Suppressor macrophage treated with lipopolysaccharide for 4 hours (primary cell): ENCODE measurements around the gene NCAPH2.

ENCODE experiments used
- DNase-seq: peaks from one replicate; pipeline ENCODE4 v3.0.0-alpha.2; 2020

NCAPH2 gene

GRCh38 chr22:50507991-50508884 is at the start of gene NCAPH2:
NCAPH2 (plus strand) TSS chr22:50508224; CDS start chr22:50508338, 114 bp downstream.
- peak; percentile 13 for DNase-seq

DNA sequence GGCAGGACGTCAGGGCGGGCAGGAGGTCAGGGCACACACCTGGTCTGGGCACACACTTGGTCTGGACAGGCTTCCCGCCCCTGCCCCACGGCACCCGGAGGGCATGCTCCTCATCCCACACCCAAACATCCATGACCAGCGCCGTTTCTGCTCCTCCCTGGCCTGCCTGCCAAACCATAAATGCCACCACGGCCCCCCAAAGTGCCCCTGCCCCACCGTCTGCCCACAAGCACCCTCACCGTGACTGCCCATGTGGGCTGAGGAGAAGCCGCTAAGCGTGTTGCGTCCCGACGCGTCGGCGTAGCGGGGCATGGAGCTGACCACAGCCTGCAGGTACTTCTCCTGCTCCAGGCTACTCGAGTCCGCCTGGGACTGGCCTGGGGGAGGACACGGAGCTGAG is 49.0 kb upstream of the NCAPH2 start:
- no peak for DNase-seq

GRCh38 chr22:50459496-50460140 is 48.4 kb upstream of the NCAPH2 start:
- DNase-seq: no peak

DNA sequence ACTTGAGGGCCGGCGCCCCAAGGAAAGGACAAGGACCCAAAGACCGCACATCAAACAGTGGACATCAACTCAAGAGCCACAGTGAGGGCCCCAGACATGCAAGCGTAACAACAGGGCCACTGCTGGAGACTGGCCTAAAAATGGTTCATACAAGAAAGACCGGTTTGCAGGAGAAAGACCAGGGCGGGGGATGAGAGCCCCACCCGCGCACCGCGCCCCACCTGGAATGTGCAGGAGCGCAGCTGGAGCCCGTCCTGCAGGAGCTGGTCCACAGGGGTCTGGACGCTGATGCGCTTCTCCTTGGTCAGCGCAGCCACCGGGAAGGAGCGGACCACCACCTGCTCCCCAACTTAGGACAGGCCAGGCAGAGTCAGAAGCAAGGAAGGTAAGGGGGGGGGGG is 47.1 kb upstream of the NCAPH2 start:
- DNase-seq: no peak

DNA sequence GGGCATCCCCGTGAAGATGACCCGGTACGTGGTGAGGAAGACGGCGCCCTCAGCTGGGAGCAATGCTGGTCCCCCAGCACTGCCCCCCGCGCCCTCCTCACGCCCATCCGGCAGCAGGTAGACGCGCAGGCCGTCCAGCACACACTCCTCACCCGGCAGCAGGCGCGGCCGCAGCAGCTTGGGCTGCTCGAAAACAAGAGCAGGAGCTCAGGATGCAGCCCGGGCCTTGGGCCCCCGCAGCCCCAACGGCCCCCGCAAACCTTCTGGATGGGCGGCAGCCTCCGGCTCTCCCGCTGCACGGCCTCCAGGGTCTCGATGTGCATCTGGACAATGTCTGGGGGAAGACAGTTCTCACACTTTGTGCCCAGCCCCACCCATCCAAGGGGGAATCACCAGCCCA is 46.5 kb upstream of the NCAPH2 start:
- no peak for DNase-seq

DNA sequence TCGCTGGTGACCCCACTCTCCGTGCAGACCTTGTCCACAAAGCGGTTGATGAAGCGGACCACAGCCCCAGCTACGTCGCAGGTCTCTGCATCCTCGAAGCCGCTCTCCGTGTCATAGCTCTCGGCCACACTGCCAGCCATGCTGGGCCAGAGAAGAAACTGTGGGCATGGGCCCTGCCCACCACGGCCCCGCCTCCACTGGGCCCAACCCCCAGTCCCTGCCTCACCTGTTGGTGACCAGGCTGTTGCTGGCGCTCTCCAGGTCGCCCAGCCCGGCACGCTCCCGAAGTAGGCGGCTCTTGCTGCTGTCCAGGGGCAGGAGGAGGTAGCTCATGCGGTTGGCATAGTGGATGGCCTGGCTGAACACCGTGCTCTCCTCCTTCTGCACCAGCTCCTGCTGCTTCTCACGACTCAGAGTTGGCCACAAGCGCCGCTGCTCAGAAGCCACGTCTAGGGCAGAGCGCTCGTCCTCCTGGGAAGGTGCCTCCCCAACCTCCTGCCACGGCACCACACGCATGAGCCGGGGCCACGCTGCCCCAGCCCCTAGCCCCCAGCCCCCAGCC is 46.0 kb upstream of the NCAPH2 start:
- no peak for DNase-seq

DNA sequence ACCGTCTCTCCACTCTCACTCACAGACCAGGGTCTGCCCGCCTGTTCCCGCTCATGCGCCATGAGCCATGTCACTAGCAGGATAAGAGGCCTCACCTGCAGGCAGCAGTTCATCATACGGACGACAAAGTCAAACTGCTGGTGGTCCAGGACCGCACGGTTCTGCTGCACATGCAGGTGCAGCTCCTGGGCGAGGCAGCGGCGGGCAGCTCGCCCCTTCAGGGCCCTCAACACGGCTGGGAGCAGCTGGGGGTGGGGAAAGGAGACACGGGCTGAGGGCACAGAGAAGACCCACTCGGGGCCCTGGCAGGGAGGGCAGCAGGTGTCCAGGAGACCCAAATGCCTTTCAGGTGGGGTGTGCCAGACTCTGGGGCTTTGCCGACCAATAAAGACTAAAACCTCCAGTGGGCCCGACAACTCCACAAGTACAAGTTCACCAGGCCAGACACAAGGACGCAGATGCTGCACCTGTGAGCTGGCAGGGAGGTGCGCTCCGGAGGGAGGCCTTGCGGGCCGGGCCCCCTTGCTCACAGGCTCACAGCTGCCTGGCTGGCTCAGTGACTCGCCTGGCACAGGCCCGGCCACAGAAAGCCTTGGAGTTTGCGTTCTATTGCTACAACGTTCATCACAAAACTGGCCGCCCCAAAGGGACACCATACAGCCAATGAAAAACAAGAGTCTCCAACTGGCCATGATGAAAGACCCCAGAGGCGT is 44.7 kb upstream of the NCAPH2 start:
- no peak for DNase-seq

DNA sequence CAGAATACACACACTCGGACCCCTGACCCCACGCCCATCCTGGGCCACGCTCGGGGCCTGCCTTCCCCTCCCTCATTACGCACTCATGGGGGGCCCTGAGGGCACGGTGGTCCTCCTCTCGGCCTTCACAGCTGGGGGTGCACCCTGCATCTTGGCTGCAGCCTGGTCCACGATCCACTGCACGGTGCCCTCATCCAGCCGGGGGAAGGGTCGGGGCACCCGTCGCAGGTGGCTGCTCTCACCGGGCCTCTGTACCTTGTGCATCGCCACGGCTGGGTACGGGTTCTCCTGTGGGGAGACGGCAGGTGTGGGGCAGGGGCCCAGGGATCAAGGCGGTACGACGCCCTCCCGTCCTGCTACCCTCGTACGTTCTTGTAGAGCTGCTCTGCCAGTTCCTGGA is 43.6 kb upstream of the NCAPH2 start:
- DNase-seq: no peak

- no peak for DNase-seq
Measured at GRCh38 chr22:50465066-50465930, 42.7 kb upstream of the NCAPH2 start.

DNA sequence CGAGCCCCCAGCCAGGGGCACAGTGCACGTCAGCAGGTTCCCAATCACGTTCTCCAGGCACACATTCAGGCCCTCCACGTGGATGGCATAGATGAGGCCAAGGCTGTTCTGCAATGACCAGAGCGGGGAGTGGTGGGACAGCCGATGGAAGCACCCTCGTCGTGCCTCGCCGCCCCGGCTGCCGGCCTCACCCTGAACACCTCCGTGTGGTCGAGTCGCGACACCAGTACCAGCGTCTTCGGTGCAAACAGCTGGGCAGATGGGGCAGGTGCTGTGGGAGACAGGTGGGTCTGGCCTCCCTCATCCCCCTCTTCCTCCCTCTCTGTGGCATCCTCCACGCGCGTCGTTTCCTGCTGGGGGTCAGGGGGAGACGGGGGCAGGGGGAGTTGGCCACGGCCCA is 40.7 kb upstream of the NCAPH2 start:
- DNase-seq: no peak

DNA sequence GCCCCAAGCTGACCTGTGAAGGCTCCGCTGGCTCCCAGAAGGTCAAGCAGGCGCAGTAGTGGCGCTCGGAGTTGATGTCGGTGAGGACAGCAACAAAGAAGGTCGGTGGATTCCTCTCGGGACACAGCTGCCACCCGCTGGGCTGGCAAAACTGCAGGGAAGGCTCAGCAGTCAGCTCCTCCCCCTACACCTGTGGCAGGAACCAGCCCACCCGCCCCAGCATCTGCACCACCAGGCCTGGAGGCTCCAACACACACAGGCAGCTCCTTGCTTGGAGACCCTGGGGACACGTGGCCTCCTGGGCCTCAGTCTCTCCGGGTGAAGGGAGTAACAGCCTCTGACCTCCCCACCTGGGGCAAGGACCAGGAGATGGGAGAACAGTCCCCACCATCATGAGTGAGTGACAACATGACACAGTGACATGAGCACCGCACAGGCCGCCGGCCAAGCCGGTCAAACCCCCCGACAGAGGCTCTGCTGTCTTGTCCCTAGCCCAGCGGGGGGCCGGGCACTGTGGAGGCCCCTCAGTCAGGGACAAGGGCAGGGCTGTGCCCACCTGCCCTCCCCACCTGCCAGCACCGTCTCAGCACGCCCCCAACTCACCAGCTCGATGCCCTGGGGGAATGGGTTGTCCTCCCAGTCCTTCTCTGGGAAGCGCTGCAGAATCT is 40.1 kb upstream of the NCAPH2 start:
- DNase-seq: no peak

DNA sequence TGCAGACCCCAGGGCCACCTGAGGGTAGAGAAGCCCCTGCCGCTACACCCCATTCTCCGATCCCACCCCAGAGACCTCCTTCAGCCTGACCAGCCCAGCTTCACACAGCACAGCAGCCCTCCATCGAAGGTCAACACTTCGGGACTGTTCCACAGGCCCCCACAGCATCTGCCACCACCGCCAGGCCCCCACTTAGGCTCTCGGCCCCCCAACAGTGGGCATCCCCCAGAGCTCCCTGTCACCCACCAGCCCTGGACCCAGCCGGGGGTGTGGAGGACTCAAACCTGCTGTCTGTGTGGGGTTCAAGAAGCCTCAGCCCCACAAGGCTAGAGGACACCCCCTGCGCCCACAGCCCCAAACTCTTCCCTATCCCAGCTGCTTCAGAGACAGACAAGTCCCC is 39.4 kb upstream of the NCAPH2 start:
- no peak for DNase-seq

DNA sequence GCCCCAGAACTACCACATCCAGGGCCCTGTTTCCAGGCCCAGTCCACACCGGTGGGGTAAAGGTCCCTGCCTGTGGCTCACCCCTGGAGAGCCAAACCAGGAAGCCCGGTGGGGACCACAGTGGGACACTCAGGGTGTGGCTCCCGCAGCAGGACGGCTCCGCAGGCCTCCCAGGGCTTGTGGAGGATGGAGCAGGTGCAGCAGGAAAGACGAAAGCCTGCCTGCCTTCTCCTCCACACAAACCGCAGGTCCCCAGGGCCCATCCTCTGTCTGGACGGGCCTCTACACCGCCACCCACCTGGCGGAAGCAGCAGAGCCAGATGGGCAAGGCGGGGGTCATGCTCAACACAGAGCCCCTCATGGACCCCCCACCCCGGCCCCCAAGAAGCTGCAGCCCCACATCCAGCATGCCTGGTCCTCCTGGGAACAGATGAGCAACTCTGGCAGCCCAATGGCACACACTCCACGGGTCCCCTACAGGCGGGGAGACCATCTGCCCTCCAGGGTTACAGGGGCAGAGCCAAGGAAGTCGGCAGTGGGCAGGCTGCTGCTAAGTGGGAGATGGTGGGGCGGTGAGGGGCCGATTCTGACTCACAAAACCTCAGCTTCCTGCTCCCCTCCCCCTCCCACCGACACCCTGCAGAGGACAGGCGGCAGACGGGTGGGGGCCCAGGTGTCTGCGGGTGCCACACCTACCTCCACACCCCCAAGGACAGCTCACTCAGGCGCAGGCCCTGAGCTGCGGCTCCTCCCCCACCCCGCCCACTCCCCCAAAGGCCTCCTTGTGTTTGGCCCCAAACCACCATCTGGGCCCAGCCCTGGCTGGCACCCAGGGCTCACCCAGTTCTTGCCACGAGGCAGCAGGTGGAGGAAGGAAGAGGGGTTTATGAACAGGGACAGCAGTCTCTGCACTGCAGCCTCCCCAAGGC is 38.4 kb upstream of the NCAPH2 start:
- no peak for DNase-seq

- no peak for DNase-seq
Measured at GRCh38 chr22:50470491-50470890, 37.5 kb upstream of the NCAPH2 start.

DNA sequence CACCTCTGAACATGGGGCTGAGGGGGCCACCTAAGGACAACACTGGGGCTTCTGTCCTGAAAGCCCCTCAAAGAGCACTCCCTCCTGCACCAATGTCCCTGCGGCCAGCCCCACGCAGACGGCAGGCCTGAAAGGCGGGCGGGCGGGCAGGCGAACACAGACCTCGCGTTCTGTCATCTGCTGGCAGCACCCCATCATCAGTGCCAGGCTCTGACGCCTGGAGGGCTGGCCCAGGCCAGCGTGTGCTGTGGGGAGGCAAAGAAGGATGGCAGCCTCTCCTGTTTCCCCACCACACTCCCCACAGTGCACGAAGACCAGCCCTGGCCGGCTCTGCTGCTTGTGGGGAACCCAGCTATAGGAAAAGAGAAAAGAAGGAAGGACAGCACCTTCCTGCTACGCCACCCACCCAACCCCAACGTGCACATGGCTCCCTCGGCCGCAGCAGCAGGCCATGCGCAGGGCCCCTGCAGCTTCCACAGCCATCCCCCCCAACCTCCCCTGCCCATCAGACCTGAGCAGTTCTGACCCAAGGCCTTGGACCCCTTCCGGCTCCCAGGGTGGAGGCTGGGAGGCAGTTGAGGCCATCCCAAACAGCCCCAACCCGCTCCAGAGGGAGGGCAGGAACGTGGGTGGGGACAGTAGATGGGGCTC is 36.7 kb upstream of the NCAPH2 start:
- no peak for DNase-seq

DNA sequence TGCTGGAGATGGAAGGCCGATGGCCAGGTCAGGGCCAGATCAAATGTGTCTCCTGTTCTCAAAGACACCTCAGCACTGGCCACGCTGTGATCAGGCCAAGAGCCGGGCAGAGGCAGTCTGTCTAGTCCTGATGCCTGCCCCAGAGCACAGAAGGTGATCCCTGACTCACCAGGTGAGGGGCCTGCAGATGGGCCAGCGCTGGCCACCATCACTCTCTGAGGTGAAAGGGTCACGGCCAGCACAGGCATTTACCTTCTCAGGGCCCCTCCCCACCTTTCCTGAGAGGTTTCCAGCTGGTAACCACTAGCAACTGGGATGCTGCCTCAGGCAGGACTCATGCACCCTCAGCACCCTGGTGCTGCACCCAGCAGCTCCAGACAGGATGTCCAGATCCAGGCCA is 36.1 kb upstream of the NCAPH2 start:
- no peak for DNase-seq

DNA sequence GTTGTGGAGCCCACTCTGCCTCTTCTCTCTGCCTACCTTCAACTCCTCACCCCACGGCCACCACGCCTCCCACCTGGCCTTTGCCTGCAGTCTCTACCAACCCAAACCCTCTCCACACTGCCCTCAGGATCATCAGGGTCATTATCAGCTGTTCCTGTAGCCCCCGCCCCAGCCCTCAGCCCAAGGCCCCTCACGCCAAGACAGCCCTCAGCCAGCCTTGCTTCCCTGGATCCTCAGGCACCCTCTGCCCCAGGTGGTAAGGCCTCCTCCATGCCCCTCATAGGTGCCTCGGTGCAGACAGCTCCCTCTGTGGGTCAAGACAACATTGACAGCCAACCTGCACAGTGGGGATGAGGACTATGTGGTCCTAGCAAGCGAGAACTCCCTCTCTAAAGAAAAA is 34.9 kb upstream of the NCAPH2 start:
- DNase-seq: no peak

- DNase-seq: peak; percentile 59
Measured at GRCh38 chr22:50473855-50474671, 34.0 kb upstream of the NCAPH2 start.
